ENCODE results near the gene BTBD9.

DNA sequence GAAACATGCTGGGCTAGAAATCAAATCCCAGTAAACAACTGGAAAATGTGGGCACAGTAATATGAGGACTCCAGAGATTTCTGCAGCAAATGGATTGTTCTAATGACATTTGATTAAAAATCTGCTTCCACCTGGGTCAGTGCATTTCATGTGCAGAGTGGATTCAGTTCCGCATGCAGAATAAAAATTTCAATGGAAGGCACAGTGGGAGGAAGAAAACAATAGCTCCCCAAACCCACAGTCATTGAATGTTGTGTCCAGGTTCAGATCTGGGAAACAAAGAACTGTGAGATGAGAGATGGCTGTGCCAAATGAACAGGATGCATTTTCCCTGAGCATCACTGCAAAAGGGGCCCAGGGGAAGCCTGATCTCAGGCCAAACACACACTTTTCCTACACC lies 403.1 kb downstream of the BTBD9 start:
- TF ChIP-seq YY1 (IDR thresholded peaks at IDR 0.05; ENCODE audit: insufficient read depth, insufficient read length) (no peak), ZNF274 (IDR thresholded peaks at IDR 0.05; ENCODE audit: low read depth, low read length) (no peak)

Measured in NT2/D1 (cell line).